ENCODE results near the gene TMEM183A.
A peak's percentile ranks its signal among the peaks of the same experiment; 100 is the strongest.
"Not testable (repeated sequence)": the region's sequence is repeated elsewhere in the genome, so short reads cannot be mapped to it uniquely, and the experiment has no call there.

TMEM183A gene, protein sequence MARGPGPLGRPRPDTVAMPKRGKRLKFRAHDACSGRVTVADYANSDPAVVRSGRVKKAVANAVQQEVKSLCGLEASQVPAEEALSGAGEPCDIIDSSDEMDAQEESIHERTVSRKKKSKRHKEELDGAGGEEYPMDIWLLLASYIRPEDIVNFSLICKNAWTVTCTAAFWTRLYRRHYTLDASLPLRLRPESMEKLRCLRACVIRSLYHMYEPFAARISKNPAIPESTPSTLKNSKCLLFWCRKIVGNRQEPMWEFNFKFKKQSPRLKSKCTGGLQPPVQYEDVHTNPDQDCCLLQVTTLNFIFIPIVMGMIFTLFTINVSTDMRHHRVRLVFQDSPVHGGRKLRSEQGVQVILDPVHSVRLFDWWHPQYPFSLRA

DNA sequence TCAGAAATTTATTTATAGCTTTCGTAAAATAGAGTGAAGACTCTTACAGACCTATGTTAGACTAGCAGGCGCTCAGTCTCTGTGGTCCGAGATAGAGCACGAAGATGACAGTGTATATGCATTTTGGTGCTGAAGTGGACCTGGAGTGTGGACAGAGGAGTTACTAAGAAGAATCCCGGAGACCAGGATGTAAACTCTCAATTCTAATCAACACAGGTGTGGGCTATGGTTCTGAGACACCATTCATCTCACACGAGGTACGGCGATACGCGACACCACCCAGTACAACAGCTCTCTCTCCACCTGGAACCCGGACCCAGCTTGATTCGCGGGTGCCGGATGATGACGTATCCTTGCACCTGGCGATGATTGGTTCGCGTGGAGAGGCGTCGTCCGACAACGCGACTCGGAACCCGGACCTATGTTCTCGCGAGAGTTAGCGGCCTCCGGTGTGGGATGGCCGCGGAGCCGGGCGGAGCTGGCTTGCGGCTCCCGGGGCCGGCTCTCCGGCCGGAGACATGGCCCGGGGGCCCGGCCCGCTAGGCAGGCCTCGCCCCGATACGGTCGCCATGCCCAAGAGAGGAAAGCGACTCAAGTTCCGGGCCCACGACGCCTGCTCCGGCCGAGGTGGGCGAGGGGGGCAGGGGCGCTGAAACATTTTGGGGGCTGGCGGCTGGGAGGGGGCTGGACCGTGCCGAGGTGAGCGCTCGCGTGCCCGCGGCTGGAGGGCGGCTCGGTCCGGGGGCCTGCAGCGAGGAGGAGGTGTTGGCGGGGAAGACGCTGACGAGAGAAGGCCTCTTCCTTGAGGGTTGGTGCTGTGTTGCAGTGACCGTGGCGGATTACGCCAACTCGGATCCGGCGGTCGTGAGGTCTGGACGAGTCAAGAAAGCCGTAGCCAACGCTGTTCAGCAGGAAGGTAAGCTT, at the start of gene TMEM183A:
TSS of gene TMEM183A (plus strand) at position 427 of the 924 bp plus-strand sequence. CDS start at position 519, 92 bp downstream.
- DNase-seq: peak; percentile 61

DNA sequence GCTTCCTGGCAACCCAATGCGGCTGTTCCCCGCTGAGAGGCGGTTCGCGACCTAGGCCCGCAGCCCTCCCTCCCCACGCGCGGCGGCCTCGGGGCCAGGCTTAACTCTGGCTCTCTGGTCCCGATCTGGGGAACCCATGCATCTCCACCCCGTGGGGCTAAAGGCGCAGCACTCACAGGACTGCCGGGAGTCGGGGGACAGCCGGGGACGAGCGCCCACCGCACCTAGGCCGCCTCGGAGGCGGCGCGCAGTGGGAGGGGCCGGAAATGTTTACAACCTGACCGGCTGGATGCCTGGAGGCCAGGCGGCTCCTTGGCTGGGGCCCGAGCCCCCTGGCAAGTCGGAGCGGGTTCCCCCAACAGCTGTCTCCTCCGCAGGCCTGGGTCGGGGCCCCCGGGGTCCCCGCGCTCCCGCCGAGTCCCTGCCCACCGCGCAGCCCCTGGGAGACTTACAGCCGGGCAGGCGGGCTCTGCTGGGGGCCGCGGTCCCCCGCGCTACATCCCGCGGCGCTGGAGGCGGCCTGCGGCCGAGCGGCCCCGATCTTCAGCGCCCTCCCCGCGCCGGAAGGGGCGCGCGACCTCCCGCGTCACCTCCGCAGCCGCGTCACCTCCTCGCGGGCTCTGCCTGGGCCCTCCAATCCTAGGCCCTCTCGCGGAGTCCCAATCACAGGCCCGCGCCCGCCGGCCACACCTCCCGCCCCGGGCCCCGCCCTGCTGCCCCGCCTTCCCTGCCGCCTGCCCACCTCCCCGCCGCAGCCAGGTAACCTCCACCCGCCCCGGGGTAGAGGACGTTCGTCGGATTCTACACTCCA, 49.2 kb upstream of the TMEM183A start, which contains the start of gene ADIPOR1:
TSS of gene ADIPOR1 (minus strand) at position 580 of the 811 bp plus-strand sequence. CDS start 7,242 bp downstream, outside the sequence.
- DNase-seq: peak; percentile 65

DNA sequence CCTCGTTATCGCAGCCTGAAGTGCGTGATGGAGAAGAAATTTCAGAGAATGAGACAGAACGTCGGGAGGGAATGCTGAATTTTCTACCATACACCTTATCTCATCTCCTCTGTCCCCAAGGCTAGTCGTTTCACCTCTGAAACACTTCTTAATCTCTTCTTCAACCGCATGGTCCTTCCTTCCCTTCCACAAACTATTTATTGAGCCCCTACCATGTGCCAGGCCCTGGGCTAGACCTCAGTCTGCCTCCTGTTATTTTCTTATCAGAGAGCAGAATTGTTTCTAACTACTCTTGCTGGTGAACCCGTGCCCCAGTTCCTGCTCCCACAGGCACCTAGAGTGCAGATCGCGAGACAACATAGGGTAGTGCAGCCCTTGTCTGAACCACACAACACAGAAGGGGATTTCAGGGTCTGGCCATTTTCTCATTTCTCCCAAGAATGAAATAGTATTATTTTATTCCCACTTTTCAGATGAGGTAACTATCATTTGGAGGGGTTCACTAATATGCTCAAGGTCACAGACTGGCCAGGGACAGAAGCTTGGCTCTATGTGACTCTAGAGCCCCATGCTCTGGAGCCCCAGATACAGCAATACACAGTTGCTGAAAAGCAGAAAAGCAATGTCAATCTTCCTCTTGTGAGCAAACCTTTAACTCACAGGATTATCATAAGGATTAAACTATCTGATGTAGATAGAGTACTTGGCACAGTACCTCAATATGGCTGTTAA, 48.5 kb upstream of the TMEM183A start:
- no peak for DNase-seq

DNA sequence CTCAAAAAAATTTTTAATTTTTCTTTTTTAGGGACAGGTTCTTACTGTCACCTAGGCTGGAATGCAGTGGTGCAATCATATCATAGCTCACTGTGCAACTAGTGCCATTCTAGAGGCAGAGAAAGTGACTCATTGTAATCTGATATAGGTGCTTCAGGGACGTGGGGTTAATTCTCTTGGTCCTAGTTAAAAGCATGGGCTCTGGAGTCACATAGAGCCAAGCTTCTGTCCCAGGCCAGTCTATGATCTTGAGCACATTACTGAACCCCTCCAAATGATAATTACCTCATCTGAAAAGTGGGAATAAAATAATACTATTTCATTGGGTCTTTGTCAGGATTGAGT, 47.9 kb upstream of the TMEM183A start:
- DNase-seq: peak; percentile 20

DNA sequence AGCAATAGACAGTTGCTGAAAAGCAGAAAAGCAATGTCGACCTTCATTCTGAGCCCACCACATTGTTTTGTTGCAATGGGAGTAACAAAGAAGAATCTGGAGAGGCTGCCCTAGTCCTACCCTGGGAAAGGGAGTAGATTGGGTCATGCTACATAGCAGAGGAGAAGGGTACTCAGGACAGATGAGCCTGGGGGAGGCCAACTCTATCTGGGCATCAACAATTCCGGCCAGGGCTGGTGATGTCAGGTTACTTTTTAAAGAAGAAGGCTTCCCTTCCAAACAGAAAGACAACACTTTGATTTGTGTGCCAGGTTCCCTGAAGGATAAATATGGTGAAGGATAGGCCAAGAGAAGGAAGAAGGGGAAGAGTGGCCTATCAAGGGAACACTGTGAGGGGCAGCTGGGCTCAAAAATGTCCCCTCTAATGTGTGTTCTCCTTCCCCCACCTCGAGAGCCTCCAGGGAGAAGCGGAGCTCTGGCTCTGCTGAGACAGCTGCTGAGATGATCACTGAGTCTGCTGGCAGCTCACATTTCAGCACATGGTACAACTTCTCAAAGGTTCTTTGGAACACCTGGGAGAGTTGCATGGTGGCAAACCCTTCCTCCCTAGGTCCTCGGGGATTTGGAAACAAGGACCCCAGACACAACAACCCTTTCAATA, 45.8 kb upstream of the TMEM183A start:
- DNase-seq: no peak

DNA sequence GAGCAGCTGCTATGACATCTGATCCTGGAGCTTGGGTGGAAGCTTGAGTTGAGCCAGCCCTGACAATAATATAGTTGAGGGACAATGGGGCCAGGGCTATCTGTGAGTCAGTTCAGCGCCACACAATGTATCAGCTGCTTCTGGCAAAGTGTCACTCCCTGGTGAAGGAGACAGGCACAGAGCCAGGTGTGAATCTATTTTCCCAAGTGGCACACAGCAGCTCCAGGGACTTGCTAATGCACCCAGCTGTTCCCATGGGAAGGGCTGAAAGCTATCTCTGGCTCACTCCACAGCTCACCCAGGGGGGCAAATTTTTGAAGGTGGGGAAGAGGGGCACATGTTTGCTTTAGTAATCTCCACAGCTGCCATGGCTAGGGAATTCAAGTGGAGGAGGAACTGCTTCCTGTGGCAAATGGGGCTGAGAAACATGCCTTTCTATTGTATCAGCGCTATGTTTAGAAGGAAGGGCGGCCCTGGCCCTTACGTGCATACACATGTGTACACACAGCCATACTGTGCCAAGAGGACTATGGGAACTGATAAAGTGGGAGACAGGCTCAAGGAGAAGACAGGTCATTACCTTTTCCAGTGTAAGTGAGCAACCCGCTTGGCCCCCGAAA, 42.3 kb upstream of the TMEM183A start:
- DNase-seq: peak; percentile 92

DNA sequence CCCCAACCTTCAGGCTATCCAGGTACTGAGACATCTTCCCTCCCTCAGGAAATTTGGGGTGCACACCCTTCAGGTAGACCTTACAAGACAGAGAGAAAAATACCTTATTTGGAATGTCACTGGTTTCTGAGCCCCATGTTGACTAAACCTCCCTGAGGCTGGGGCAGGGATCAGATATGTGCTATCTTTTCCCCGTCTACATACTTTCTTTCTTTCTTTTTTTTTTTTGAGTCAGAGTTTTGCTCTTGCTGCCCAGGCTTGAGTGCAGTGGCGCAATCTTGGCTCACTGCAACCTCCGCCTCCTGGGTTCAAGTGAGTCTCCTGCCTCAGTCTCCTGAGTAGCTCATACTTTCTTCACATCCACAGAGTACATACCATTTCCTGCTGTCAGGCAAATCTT, 41.8 kb upstream of the TMEM183A start:
- DNase-seq: no peak

DNA sequence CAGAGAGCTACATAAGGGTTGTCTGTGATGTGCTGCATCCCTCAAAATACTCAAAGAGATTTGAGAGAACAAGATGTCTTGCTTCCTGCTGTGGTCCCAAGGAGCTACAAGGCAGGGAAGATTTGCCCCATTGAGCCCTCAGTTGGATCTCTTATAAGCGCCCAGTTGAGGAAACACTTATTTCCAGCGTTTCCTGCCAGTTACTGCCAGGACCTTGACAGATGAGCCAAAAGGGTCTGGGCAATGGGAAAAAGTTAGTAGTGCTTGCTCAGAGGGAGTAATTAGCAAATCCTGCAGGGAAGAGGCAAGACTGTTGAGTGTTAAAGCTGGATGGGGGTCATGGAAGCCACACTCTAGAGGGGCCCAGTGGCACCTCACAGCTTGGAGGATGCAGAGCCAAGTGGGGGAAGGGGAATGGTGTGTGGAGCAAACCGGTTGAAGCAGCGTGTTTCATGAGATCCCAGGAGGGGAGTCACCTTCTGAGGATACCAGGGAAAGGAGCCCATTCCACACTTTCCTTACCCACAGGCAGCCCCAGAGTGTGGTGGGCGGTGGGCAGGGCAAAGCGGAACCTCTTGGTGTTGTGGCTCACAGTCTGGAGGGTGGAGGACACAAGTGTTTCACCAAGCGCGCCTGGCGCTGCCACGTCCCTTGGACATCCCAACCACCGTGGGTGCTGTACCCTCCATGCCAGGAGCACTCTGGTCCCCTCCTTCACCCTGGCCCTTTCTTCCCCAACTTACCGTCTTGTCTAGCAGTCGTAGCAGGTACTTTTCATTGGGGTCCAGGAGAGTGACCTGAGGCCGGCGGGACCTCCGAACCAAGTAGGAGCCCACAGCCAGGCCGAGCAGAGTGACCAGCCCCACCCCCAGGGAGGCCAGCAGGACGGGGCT, 40.9 kb upstream of the TMEM183A start:
- no peak for DNase-seq

DNA sequence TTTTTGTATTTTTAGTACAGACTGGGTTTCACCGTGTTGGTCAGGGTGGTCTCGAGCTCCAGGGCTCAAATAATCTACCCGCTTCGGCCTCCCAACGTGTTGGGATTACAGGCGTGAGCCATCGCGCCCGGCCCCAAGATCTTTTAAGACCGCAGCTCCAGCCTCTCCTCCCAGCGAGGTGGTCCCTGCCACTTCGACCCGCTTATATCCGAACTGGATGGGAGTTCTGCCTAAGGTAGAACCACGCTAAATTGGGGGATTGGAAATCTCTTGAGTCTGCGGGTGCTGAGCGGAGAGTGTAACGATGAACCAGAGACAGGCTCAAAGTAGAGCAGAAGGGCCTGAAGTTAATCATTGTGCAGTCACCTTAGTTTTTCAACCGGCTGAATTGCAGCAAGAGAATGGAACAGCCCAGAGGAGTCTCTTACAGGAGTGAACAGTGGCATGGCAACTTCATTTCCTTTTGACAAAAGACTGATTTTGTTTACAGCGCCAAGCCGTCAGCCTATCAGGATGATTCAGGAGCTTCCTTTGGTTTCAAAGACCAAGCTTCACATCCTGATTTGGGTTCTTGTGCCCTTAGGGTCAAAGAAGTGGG, 39.4 kb upstream of the TMEM183A start:
- DNase-seq: no peak

DNA sequence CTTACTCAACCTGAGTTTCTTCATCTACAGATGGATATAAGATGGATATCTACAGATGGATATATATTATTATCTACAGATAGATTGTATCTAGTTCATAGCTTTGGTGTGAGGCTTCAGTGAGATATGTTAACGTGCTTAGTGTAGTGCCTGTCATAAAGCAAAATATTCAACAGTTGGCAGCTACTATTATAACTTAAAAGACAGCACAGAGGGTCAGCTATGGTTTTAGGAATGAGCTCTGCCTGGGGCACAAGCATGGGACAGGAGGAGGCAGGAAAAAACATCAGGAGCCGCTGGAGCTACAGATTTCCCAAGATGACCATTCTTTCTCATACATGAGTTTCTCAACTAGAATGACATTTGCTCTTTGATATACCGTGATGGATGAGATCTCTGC, 38.8 kb upstream of the TMEM183A start:
- DNase-seq: no peak

DNA sequence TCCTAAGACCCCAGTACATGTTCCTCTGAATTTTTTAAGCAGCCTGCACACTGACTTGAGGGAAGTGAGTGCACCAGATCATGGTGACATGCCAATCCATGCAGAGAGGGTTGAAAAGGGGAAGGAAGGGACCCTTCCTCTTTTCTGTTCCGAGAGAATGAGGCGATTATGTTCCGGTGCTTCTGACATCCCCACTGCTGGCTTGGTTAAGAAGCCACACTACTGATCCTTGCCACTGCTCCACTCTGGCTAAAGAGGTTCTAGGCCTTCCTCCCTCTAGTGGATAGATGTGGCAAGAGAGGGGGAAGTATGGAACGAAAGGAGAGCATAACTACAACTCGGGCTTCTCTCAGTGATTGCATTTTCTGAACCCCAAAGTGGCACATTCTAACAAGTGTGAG, 38.3 kb upstream of the TMEM183A start:
- peak; percentile 60 for DNase-seq

DNA sequence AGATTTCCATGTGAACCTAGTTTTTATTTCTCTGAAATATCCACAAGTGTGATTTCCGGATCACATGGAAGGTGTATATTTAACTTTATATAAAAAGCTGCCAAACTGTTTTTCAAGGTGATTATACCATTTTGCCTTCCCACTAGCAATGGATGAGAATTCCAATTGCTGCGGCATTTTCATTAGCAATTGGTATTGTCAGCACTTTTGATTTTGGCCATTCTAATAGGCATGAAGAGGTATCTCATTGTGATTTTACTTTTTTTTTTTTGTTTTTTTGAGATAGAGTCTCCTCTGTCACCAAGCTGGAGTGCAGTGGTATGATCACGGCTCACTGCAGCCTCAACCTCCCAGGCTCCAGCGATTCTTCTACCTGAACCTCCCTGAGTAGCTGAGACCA, 35.1 kb upstream of the TMEM183A start:
- no peak for DNase-seq

DNA sequence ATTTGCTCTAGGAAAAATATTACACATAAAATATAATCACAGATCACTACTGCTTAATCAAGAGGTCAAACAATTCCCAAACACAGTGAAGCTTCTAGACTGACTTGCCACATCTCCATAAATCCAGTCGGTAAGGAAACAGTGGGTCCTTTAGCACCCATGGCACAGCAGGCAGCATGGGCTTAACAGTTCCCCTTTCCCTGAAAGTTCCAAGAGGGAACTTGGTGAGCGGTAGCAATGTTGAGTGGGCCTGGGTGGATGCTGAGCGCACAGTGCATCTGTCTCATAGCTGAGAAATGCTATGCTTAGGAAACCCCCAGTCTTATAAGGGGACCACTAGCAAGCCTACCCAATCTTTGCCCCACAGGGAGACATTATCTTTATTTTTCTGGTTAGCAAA, 32.3 kb upstream of the TMEM183A start:
- no peak for DNase-seq

DNA sequence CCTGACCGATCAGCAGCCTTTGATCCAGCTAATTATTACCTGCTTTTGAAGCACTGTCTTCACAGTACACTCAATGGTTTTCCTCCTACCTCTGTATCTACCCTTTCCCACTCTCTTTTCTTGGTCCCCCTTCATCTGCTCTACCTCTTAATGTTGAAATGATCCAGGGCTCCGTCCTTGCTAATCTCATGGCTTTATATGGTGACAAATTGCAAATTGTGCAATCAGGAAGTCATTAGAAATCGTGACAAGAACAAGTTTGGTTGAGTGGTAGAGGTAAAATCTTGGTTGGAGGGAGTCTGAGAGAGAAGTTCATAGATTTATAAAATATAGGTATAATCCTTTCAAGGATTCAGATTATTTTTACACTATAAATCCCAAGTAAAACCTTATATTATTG, 30.5 kb upstream of the TMEM183A start:
- no peak for DNase-seq

DNA sequence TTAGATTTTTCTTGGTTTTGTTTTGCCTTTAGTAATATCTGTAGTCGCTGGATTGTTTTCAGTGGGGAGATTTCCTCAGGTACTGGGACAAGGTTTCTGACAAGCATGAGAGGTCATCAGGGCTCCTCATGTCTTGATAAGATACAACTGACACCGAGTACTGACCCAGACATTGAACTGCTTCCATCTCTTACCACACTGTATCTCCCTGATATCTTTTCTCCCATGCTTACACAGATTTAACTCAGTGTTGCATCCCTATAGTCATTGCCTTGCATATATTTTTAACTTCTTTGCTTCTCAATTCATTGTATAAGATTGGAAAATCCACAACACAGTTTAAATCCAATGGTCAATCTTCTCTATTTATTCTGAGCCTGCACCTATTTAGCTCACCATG, 27.7 kb upstream of the TMEM183A start:
- DNase-seq: no peak

DNA sequence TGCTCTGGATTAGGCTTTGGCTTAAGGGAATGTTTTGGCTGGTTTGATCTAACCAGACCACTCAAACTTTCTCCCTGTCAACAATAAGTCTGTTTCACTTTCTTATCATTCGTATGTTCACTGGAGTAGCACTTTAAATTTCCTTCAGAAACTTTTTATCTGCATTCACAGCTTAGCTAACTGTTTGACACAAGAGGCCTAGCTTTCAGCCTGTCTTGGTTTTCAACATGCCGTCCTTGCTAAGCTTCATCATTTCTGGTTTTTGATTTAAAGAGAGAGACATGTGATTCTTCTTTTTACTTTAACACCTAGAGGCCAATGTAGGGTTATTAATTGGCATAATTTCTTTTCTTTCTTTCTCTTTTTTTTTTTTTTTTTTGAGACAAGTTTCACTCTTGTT, 25.2 kb upstream of the TMEM183A start:
- no peak for DNase-seq

DNA sequence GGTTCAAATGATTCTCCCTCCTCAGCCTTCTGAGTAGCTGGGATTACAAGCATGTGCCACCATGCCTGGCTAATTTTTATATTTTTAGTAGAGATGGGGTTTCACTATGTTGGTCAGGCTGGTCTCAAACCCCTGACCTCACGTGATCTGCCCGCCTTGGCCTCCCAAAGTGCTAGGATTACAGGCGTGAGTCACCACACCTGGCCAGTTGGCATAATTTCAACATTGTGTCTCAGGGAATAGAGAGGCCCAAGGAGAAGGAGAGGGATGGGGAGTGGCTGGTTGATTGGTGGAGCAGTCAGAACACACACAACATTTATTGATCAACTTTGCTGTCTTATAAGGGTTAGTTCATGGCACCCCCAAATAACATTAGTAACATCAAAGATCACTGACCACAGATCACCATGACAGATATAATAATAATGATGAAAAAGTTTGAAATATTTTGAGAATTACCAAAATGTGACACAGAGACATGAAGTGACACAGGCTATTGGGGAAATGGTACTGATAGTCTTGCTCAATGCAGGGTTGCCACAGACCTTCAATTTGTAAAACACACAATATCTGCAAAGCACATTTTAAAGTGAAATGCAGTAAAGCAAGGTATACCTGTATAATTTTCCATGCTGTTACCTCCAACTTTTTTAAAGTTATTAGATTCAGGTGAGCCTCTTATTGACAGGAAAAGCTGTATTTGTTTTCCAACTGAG, 24.3 kb upstream of the TMEM183A start:
- DNase-seq: no peak

DNA sequence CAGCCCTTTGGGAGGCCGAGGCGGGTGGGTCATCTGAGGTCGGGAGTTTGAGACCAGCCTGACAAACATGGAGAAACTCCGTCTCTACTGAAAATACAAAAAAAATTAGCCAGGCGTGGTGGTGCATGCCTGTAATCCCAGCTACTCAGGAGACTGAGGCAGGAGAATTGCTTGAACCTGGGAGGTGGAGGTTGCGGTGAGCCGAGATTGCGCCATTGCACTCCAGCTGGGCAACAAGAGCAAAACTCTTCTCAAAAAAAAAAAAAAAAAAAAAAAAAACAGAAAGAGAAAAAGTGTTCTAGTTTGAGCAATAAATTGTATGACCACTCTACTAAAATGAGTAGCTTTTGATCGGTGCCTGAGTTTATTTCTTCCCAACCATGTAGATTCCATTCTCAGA, 21.1 kb upstream of the TMEM183A start:
- DNase-seq: not testable (repeated sequence)

DNA sequence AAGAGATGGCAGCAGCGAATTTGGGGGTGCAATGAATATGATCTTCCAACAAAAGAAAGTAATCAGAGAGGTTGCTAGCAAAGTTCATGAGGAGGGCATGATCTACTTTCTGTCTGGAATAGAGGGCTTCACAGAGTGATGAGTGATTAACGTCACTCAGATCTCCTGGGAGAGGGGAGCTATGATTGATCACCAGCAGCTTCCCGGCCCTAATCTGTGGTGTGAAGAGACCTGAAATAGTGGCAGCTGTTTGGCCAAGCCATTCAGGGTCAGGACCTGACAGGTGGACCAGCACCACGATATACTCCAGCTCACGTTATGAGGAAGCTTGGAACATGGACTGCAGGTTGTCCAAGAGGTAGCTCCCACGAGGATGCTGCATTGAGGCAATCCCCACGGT, 19.9 kb upstream of the TMEM183A start:
- DNase-seq: no peak

All from NCI-H1436 treated with DMSO at 0.1 percent for 48 hours (cell line).